ENCODE data around the gene TECTA.

DNA sequence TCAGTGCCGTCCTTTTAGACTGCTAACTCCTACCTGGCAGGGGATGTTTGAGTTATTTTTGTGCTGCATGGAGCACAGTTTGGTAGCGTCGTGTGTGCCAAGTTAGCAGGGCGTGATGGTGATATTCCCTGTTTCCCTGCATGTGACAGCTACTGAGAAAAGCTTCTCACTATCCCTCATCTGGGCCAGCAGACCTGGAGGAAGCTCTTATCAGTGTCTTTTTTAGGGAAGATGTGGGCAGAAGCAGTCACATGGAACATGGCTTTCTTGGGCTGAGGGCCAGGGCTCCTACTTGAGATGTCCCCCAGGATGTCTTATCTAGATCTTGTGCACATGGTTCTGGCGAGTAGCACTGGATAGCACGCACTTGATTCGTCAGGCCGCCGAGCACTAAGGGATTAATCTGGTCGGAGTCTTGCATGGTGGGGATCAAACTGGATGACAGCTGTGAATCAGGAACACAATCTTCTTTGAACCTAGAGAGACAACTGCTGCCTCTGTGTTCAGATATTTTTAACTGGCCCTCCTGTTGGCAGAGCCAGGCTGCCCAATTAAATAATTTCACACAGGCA, 33.8 kb downstream of the TECTA start:
- TF ChIP-seq, protein P1, sequence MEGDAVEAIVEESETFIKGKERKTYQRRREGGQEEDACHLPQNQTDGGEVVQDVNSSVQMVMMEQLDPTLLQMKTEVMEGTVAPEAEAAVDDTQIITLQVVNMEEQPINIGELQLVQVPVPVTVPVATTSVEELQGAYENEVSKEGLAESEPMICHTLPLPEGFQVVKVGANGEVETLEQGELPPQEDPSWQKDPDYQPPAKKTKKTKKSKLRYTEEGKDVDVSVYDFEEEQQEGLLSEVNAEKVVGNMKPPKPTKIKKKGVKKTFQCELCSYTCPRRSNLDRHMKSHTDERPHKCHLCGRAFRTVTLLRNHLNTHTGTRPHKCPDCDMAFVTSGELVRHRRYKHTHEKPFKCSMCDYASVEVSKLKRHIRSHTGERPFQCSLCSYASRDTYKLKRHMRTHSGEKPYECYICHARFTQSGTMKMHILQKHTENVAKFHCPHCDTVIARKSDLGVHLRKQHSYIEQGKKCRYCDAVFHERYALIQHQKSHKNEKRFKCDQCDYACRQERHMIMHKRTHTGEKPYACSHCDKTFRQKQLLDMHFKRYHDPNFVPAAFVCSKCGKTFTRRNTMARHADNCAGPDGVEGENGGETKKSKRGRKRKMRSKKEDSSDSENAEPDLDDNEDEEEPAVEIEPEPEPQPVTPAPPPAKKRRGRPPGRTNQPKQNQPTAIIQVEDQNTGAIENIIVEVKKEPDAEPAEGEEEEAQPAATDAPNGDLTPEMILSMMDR (IDR thresholded peaks at IDR 0.05) = no peak
- no peak for TF ChIP-seq POLR2A (IDR thresholded peaks at IDR 0.05)

All from heart left ventricle (tissue), 13 donors.